Activated CD8-positive, alpha-beta T cell treated with anti-CD3 and anti-CD28 coated beads for 36 hours (primary cell): ENCODE results near the gene HDGFL2. TPM values are rescaled to one million over a fixed set of nuclear protein-coding genes. Genes with fewer than 3 reads are reported as not detected.

ENCODE experiments used
- ATAC-seq: fragments of 200-7000 bp; cut with Tn5 transposase; one replicate; pipeline ENCODE4 v1.10.0; 2021; ENCODE audit warnings: mild to moderate bottlenecking, moderate library complexity
- CTCF ChIA-PET: fragments of 350-600 bp; sonication (Branson Sonifier 250); formaldehyde crosslinking; loops from one replicate; lab custom pipeline; 2021; ENCODE audit warnings: antibody characterized with exemption; lab: Charles Lee
- POLR2A ChIA-PET: fragments of 350-600 bp; sonication (Branson Sonifier 250); formaldehyde crosslinking; loops from one replicate; lab custom pipeline; 2021; ENCODE audit warnings: antibody characterized with exemption; lab: Charles Lee
- DNase-seq: peaks from one replicate; pipeline ENCODE4 v3.0.0-alpha.2; 2020
- H3K27ac Mint-ChIP-seq: one replicate; pipeline ENCODE4 v1.8.0; 2021; ENCODE audit warnings: mild to moderate bottlenecking, mixed read lengths
- H3K27me3 Mint-ChIP-seq: one replicate; pipeline ENCODE4 v1.8.0; 2021; ENCODE audit warnings: mixed read lengths
- H3K36me3 Mint-ChIP-seq: one replicate; pipeline ENCODE4 v1.8.0; 2021; ENCODE audit warnings: low read depth, mixed read lengths
- H3K4me1 Mint-ChIP-seq: one replicate; pipeline ENCODE4 v1.8.0; 2021; ENCODE audit warnings: low read depth, mixed read lengths
- H3K4me3 Mint-ChIP-seq: one replicate; pipeline ENCODE4 v1.8.0; 2021; ENCODE audit warnings: mild to moderate bottlenecking, moderate library complexity, mixed read lengths
- H3K9me3 Mint-ChIP-seq: one replicate; pipeline ENCODE4 v1.8.0; 2021; ENCODE audit warnings: mixed read lengths
- intact Hi-C: fragments of 100-400 bp; cut with micrococcal nuclease; formaldehyde crosslinking; loops from one replicate; pipeline ENCODE4 v1.10.0; 2022
- total RNA-seq, 2 experiments: library from RNA; stranded (reverse); gene quantifications; one replicate each; pipeline ENCODE4 v1.2.3, GENCODE V29; 2021
- TF ChIP-seq, protein P1 (sequence below): fragments of 200-600 bp; IDR thresholded peaks from one replicate; pipeline ENCODE4 v1.8.0; 2022; ENCODE audit warnings: antibody characterized with exemption, mild to moderate bottlenecking

Gene HDGFL2
- total RNA-seq, 2 experiments from 2014 or later: 37.5 to 44.0 TPM

DNA sequence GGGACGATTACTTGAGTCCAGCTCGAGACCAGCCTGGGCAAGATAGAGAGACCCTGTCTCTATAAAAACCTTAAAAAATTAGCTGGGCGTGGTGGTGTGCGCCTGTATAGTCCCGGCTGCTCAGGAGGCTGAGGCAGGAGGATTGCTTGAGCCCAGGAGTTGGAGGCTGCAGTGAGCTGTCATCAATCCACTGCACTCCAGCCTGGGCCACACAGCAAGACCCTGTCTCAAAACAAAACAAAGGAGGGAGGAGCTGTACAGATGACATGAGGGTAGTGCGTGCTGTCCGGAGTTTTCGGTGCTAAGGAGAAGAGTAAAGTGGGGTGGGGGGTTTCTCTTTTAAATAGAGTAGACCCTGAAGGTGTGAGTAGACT, 22.6 kb downstream of the HDGFL2 start:
- intact Hi-C loops: no loop called here
- no peaks in the 10 kb centered on the region for H3K4me1 Mint-ChIP-seq
- POLR2A ChIA-PET: no interaction called here
- H3K27me3 Mint-ChIP-seq: no peaks in the 10 kb centered on the region
- no peak overlapping the region for H3K4me3 Mint-ChIP-seq
- peaks cover 4% of the 10 kb centered on the region for H3K36me3 Mint-ChIP-seq
- no peak overlapping the region for H3K27ac Mint-ChIP-seq
- H3K9me3 Mint-ChIP-seq: no peaks in the 10 kb centered on the region
- CTCF ChIA-PET: no interaction called here
- TF ChIP-seq, protein P1, sequence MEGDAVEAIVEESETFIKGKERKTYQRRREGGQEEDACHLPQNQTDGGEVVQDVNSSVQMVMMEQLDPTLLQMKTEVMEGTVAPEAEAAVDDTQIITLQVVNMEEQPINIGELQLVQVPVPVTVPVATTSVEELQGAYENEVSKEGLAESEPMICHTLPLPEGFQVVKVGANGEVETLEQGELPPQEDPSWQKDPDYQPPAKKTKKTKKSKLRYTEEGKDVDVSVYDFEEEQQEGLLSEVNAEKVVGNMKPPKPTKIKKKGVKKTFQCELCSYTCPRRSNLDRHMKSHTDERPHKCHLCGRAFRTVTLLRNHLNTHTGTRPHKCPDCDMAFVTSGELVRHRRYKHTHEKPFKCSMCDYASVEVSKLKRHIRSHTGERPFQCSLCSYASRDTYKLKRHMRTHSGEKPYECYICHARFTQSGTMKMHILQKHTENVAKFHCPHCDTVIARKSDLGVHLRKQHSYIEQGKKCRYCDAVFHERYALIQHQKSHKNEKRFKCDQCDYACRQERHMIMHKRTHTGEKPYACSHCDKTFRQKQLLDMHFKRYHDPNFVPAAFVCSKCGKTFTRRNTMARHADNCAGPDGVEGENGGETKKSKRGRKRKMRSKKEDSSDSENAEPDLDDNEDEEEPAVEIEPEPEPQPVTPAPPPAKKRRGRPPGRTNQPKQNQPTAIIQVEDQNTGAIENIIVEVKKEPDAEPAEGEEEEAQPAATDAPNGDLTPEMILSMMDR: no peak
- DNase-seq (no peak), ATAC-seq (no peak)

- Mint-ChIP-seq H3K27me3 (no peaks in the 10 kb centered on the region), H3K36me3 (no peaks in the 10 kb centered on the region), H3K9me3 (no peaks in the 10 kb centered on the region), H3K4me3 (no peak overlapping the region), H3K27ac (no peak overlapping the region), H3K4me1 (no peaks in the 10 kb centered on the region)
- intact Hi-C loops: no loop called here
- DNase-seq (no peak), ATAC-seq (peak; percentile 55)
- ChIA-PET CTCF (no interaction called here), POLR2A (no interaction called here)
- TF ChIP-seq, protein P1: no peak
Observed at GRCh38 chr19:4495471-4495870, 23.4 kb downstream of the HDGFL2 start.

GRCh38 chr19:4496304-4496703, 24.2 kb downstream of the HDGFL2 start:
- Mint-ChIP-seq H3K27me3 (no peaks in the 10 kb centered on the region), H3K9me3 (no peaks in the 10 kb centered on the region), H3K27ac (no peak overlapping the region), H3K36me3 (no peaks in the 10 kb centered on the region), H3K4me1 (no peaks in the 10 kb centered on the region), H3K4me3 (no peak overlapping the region)
- DNase-seq (no peak), ATAC-seq (no peak)
- TF ChIP-seq, protein P1: no peak
- intact Hi-C loops: no loop called here
- ChIA-PET POLR2A (no interaction called here), CTCF (no interaction called here)

DNA sequence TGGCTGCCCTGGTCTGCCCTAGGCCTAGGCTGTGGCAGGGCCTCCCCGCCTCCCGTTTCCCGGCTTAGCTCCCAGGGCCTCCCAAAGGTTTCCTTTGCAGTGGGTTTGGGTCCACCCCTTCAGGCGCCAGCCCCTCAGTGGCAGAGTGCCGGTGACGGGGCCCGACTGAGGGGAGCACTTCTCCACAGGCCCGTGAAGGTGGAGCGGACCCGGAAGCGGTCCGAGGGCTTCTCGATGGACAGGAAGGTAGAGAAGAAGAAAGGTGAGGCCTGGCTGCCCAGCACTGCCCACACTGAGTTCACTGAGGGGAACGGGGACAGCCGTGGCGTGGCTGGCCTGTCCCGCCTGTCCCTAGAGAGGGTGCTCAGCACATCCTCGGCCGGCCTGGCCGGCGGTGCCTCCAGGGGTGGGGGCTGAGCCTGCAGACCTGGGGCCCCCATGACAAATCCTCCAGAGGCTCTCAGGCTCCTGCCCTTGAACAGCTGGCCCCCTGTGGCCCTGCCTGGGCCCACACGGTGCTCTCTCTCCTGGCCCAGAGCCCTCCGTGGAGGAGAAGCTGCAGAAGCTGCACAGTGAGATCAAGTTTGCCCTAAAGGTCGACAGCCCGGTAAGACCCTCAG, 25.8 kb downstream of the HDGFL2 start:
- ATAC-seq (no peak), DNase-seq (no peak)
- Mint-ChIP-seq H3K4me1 (no peaks in the 10 kb centered on the region), H3K27me3 (no peaks in the 10 kb centered on the region), H3K27ac (no peak overlapping the region), H3K9me3 (no peaks in the 10 kb centered on the region), H3K36me3 (no peaks in the 10 kb centered on the region), H3K4me3 (no peak overlapping the region)
- POLR2A ChIA-PET: interaction anchor here (0.9 kb wide), 1 partner anchor 28 kb away, joined by 3 read pairs; no protein-coding TSS in a partner anchor
- TF ChIP-seq, protein P1: no peak
- CTCF ChIA-PET: no interaction called here
- intact Hi-C loops: no loop called here

DNA sequence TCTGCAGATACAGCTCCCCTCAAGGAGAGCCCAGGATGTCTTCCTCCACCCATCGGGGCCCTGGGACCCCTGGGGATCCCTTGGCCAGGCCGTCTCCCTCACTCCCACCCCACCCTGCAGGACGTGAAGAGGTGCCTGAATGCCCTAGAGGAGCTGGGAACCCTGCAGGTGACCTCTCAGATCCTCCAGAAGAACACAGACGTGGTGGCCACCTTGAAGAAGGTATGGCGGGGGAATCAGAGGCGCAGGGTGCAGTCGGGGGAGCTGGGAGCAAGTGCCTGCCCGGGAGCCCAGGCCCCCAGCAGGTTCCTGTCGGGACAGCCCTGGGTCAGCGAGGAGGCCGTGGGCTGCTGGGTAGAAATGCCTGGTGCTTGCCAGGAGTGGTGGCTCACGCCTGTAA, 26.6 kb downstream of the HDGFL2 start:
- Mint-ChIP-seq H3K36me3 (no peaks in the 10 kb centered on the region), H3K4me1 (no peaks in the 10 kb centered on the region), H3K27ac (no peak overlapping the region), H3K9me3 (no peaks in the 10 kb centered on the region), H3K4me3 (no peak overlapping the region), H3K27me3 (no peaks in the 10 kb centered on the region)
- no peak for DNase-seq
- no peak for ATAC-seq
- intact Hi-C loops: no loop called here
- ChIA-PET POLR2A (no interaction called here), CTCF (no interaction called here)
- TF ChIP-seq, protein P1: no peak
